A673 (cell line): ENCODE results near the gene PCDHB6. TPM values are rescaled to one million over a fixed set of nuclear protein-coding genes. Genes with fewer than 3 reads are reported as not detected.
"Not testable (repeated sequence)": the region's sequence is repeated elsewhere in the genome, so short reads cannot be mapped to it uniquely, and the experiment has no call there.

Experiments used
- BruUV-seq: library from RNA; stranded (reverse); fragments of 400-500 nt; replicated peaks from 2 replicates; lab custom pipeline; 2021; lab: Mats Ljungman, UMichigan
- CTCF ChIA-PET: fragments of 300-600 bp; sonication (Branson Sonifier 250); formaldehyde crosslinking; loops from one replicate; lab custom pipeline; 2022; ENCODE audit warnings: antibody characterized with exemption; lab: Charles Lee
- POLR2A ChIA-PET: fragments of 300-600 bp; sonication (Branson Sonifier 250); formaldehyde crosslinking; loops from one replicate; lab custom pipeline; 2022; ENCODE audit warnings: antibody characterized with exemption; ENCODE audit not compliant: low non-redundant PET; lab: Charles Lee
- DNase-seq: peaks from one replicate; pipeline ENCODE4 v3.0.0-alpha.2; 2015; ENCODE audit warnings: low spot score
- H3K27ac ChIP-seq: fragments of 200-600 bp; sonication (generic); 2 replicates; pipeline ENCODE4 v1.5.1; 2016; ENCODE audit warnings: mixed run types, low read depth, mild to moderate bottlenecking, mixed read lengths, antibody characterized with exemption, low read length; ENCODE audit not compliant: poor library complexity, severe bottlenecking
- H3K27me3 ChIP-seq: fragments of 200-600 bp; sonication (generic); replicated peaks from 2 replicates; pipeline ENCODE4 v1.6.1; 2017; ENCODE audit warnings: mixed run types, low read depth, mild to moderate bottlenecking, mixed read lengths, antibody characterized with exemption, low read length; ENCODE audit not compliant: insufficient read depth, poor library complexity
- H3K36me3 ChIP-seq: fragments of 200-600 bp; sonication (generic); 2 replicates; pipeline ENCODE4 v1.6.1; 2016; ENCODE audit warnings: mixed run types, mild to moderate bottlenecking, mixed read lengths, antibody characterized with exemption, low read length; ENCODE audit not compliant: insufficient read depth, poor library complexity, severe bottlenecking
- H3K4me1 ChIP-seq: fragments of 200-600 bp; sonication (generic); 2 replicates; pipeline ENCODE4 v1.6.1; 2017; ENCODE audit warnings: mixed run types, mild to moderate bottlenecking, mixed read lengths, antibody characterized with exemption, low read length; ENCODE audit not compliant: insufficient read depth, poor library complexity, severe bottlenecking
- H3K4me3 ChIP-seq: fragments of 200-600 bp; sonication (generic); 2 replicates; pipeline ENCODE4 v1.5.1; 2016; ENCODE audit warnings: low read depth, mixed run types, mild to moderate bottlenecking, mixed read lengths, low read length; ENCODE audit not compliant: poor library complexity, severe bottlenecking
- H3K9me3 ChIP-seq: fragments of 200-600 bp; sonication (generic); 2 replicates; pipeline ENCODE4 v1.6.1; 2016; ENCODE audit warnings: mixed run types, low read depth, mild to moderate bottlenecking, mixed read lengths, antibody characterized with exemption, low read length; ENCODE audit not compliant: poor library complexity, severe bottlenecking
- CTCF ChIP-seq: fragments of 300-800, 200-600 bp; sonication (generic); conservative IDR thresholded peaks from 2 replicates; pipeline ENCODE4 v1.5.1; 2017; ENCODE audit warnings: low read depth, mild to moderate bottlenecking, antibody characterized with exemption, low read length, moderate library complexity, mixed read lengths
- EZH2 ChIP-seq: fragments of 200-600 bp; sonication (generic); IDR thresholded peaks from 2 replicates; pipeline ENCODE4 v1.6.1; 2017; ENCODE audit warnings: borderline replicate concordance, low read depth, mild to moderate bottlenecking, mixed read lengths, antibody characterized with exemption, low read length; ENCODE audit not compliant: poor library complexity, severe bottlenecking
- intact Hi-C: fragments of 100-400 bp; cut with micrococcal nuclease; formaldehyde crosslinking; loops from one replicate; pipeline ENCODE4 v1.10.0; 2022; ENCODE audit not compliant: unreplicated experiment
- total RNA-seq: library from RNA; stranded (reverse); gene quantifications from 2 replicates; pipeline ENCODE4 v1.2.3, GENCODE V29; 2021

The PCDHB6 gene
- total RNA-seq, 1 experiment from 2014 or later, result 7.3 TPM

- ChIA-PET CTCF (no interaction called here), POLR2A (no interaction called here)
- intact Hi-C loops, result no loop called here
- DNase-seq, result no peak
- no peak for TF ChIP-seq EZH2
- no peak for TF ChIP-seq CTCF
- BruUV-seq, result no TSS peak
- Histone ChIP-seq H3K36me3 (no peaks in the 10 kb centered on the region), H3K9me3 (peaks cover 19% of the 10 kb centered on the region), H3K27me3 (no peaks in the 10 kb centered on the region), H3K27ac (no peak overlapping the region), H3K4me3 (no peak overlapping the region), H3K4me1 (no peaks in the 10 kb centered on the region)
These were observed 46.5 kb downstream of the PCDHB6 start for GRCh38 chr5:141196363-141196762.

DNA sequence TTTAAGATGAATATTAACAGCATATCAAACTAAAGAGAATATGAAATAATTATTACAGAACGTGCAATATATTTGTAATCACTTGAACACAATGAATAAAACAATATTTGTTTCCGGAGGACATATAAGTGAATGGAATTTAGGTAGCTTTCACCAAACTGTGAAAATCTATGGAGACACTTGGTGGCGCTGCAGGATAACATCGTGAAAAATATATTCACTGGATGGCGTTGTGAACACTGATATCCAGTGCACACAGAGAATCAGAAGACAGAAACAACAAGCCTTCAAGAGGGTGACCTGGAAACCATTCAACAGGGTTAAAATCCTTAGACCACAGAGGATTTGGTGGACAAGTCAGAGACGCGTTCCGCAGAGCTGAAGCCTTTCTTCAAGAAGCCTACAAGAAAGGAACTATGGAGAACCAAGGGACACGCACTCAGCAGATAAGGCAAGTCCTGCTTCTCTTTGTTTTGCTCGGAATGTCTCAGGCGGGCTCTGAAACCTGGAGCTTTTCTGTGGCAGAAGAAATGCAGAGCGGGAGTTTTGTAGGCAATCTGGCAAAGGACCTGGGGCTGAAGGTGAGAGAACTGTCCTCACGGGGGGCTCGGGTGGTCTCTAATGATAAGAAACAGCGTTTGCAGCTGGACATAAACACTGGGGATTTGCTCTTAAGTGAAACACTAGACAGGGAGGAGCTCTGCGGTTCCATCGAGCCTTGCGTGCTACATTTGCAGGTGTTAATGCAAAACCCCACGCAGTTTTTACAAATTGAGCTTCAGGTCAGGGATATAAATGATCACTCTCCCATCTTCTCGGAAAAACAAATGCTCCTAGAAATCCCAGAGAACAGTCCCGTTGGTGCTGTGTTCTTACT is 49.7 kb downstream of the PCDHB6 start, which contains the start of gene PCDHB11:
Gene PCDHB11 (plus strand): TSS at position 269 of the 877 bp plus-strand sequence. CDS start 148 bp downstream, at position 417.
- peak within 1 kb of the TSS; percentile 77 for H3K27ac ChIP-seq
- H3K4me1 ChIP-seq, result no peaks in the 10 kb centered on the region
- H3K4me3 ChIP-seq, result peak within 1 kb of the TSS; percentile 54
- ChIA-PET POLR2A (no interaction called here), CTCF (interaction anchor here (0.5 to 1.9 kb wide), 12 partner anchors 9 to 368 kb away, joined by 3 to 9 read pairs (median 5); partner anchors contain the start of genes PCDHB14, PCDHB16, PCDHB8 and PCDHB9)
- H3K36me3 ChIP-seq, result no peaks in the 10 kb centered on the region
- H3K9me3 ChIP-seq, result peaks cover 19% of the 10 kb centered on the region
- no peaks in the 10 kb centered on the region for H3K27me3 ChIP-seq
- TSS peak; percentile 70 for BruUV-seq
- intact Hi-C loops, result loop anchor here (1.0 kb wide), 1 partner anchor 361 kb away; no protein-coding TSS in a partner anchor
- DNase-seq, result peak; percentile 84
- TF ChIP-seq CTCF, result peak; percentile 85
- TF ChIP-seq EZH2, result no peak

- peaks cover 15% of the 10 kb centered on the region for H3K9me3 ChIP-seq
- H3K36me3 ChIP-seq, intact Hi-C loops, H3K4me3 ChIP-seq, H3K27ac ChIP-seq, DNase-seq, H3K4me1 ChIP-seq, BruUV-seq, H3K27me3 ChIP-seq, POLR2A ChIA-PET: not testable (repeated sequence)
- CTCF ChIA-PET, result interaction anchor here (0.6 kb wide), 1 partner anchor 689 kb away, joined by 3 read pairs; no protein-coding TSS in a partner anchor
These were observed 51.3 kb downstream of the PCDHB6 start for GRCh38 chr5:141201126-141201525.

- H3K4me3 ChIP-seq, H3K4me1 ChIP-seq, H3K36me3 ChIP-seq, H3K27me3 ChIP-seq, H3K9me3 ChIP-seq, DNase-seq, intact Hi-C loops, BruUV-seq, H3K27ac ChIP-seq, POLR2A ChIA-PET: not testable (repeated sequence)
- CTCF ChIA-PET, result interaction anchor here (0.6 kb wide), 1 partner anchor 688 kb away, joined by 3 read pairs; no protein-coding TSS in a partner anchor
These were observed 51.8 kb downstream of the PCDHB6 start for GRCh38 chr5:141201646-141202045.
